Stomach smooth muscle (tissue), 2 donors: ENCODE results near the gene LRRC45.
A peak's percentile ranks its signal among the peaks of the same experiment; 100 is the strongest.

Source experiments
- H3K27ac ChIP-seq: one replicate; pipeline ENCODE4 v1.7.0; 2013; ENCODE audit warnings: mild to moderate bottlenecking, low read length, inconsistent platforms
- H3K27me3 ChIP-seq, 2 donors: one replicate each; pipeline ENCODE4 v1.7.0; 2013; ENCODE audit warnings: low read length in 2 of 2; ENCODE audit not compliant: insufficient read depth in 2 of 2, control insufficient read depth in 1 of 2
- H3K36me3 ChIP-seq, 2 donors: one replicate each; pipeline ENCODE4 v1.7.0; 2013; ENCODE audit warnings: low read length in 2 of 2; ENCODE audit not compliant: control insufficient read depth in 2 of 2, insufficient read depth in 2 of 2
- H3K4me1 ChIP-seq: one replicate; pipeline ENCODE4 v1.7.0; 2013; ENCODE audit warnings: low read length; ENCODE audit not compliant: control insufficient read depth, insufficient read depth
- H3K4me3 ChIP-seq, 2 donors: one replicate each; pipeline ENCODE4 v1.7.0; 2013; ENCODE audit warnings: low read length in 2 of 2
- H3K9ac ChIP-seq, 2 donors: one replicate each; pipeline ENCODE4 v1.7.0; 2013; ENCODE audit warnings: low read length in 2 of 2, mild to moderate bottlenecking in 1 of 2
- H3K9me3 ChIP-seq, 2 donors: one replicate each; pipeline ENCODE4 v1.7.0; 2013; ENCODE audit warnings: low read length in 2 of 2; ENCODE audit not compliant: control insufficient read depth in 2 of 2
- donor health status: healthy.
- donor health status: Pancreatic carcinoma.

The LRRC45 gene

GRCh38 chr17:82016061-82016874, 6.8 kb upstream of the LRRC45 start:
- H3K9me3 ChIP-seq = no peaks in the 10 kb centered on the region
- H3K4me1 ChIP-seq = peaks cover 20% of the 10 kb centered on the region
- H3K36me3 ChIP-seq = peaks cover 3 to 5% of the 10 kb centered on the region in 2 donors
- no peak overlapping the region for H3K9ac ChIP-seq
- H3K27me3 ChIP-seq = no peaks in the 10 kb centered on the region
- no peak overlapping the region for H3K4me3 ChIP-seq
- H3K27ac ChIP-seq = no peak overlapping the region

GRCh38 chr17:82016875-82017459, 6.1 kb upstream of the LRRC45 start:
- no peak overlapping the region for H3K27ac ChIP-seq
- no peaks in the 10 kb centered on the region for H3K9me3 ChIP-seq
- H3K36me3 ChIP-seq = peaks cover 3 to 5% of the 10 kb centered on the region in 2 donors
- H3K9ac ChIP-seq = no peak overlapping the region
- H3K4me3 ChIP-seq = no peak overlapping the region
- H3K27me3 ChIP-seq = no peaks in the 10 kb centered on the region
- H3K4me1 ChIP-seq = peaks cover 27% of the 10 kb centered on the region

GRCh38 chr17:82017612-82018151, 5.4 kb upstream of the LRRC45 start:
- peaks cover 30% of the 10 kb centered on the region for H3K4me1 ChIP-seq
- no peak overlapping the region for H3K27ac ChIP-seq
- no peaks in the 10 kb centered on the region for H3K9me3 ChIP-seq
- peaks cover 3 to 5% of the 10 kb centered on the region in 2 donors for H3K36me3 ChIP-seq
- H3K27me3 ChIP-seq = no peaks in the 10 kb centered on the region
- no peak overlapping the region for H3K4me3 ChIP-seq
- H3K9ac ChIP-seq = no peak overlapping the region

- no peaks in the 10 kb centered on the region for H3K9me3 ChIP-seq
- peaks cover 24% of the 10 kb centered on the region for H3K4me1 ChIP-seq
- H3K9ac ChIP-seq = no peak overlapping the region
- no peak overlapping the region for H3K27ac ChIP-seq
- H3K4me3 ChIP-seq = no peak overlapping the region
- no peaks in the 10 kb centered on the region for H3K27me3 ChIP-seq
- H3K36me3 ChIP-seq = peaks cover 3 to 5% of the 10 kb centered on the region in 2 donors
These were observed 4.7 kb upstream of the LRRC45 start for GRCh38 chr17:82018152-82018988.

GRCh38 chr17:82018989-82019689, 4.0 kb upstream of the LRRC45 start:
- Histone ChIP-seq H3K4me3 (no peak overlapping the region), H3K9me3 (no peaks in the 10 kb centered on the region), H3K4me1 (peaks cover 29% of the 10 kb centered on the region), H3K36me3 (peaks cover 3 to 5% of the 10 kb centered on the region in 2 donors), H3K27ac (no peak overlapping the region), H3K9ac (no peak overlapping the region), H3K27me3 (no peaks in the 10 kb centered on the region)

- H3K9me3 ChIP-seq = no peaks in the 10 kb centered on the region
- H3K4me1 ChIP-seq = peaks cover 35% of the 10 kb centered on the region
- H3K4me3 ChIP-seq = no peak overlapping the region
- H3K36me3 ChIP-seq = peaks cover 3 to 5% of the 10 kb centered on the region in 2 donors
- no peaks in the 10 kb centered on the region for H3K27me3 ChIP-seq
- H3K9ac ChIP-seq = no peak overlapping the region
- H3K27ac ChIP-seq = no peak overlapping the region
These were observed 3.2 kb upstream of the LRRC45 start for GRCh38 chr17:82019690-82020571.

GRCh38 chr17:82020572-82021106, 2.5 kb upstream of the LRRC45 start:
- Histone ChIP-seq H3K4me3 (no peak overlapping the region), H3K36me3 (peaks cover 3 to 5% of the 10 kb centered on the region in 2 donors), H3K27ac (no peak overlapping the region), H3K9me3 (no peaks in the 10 kb centered on the region), H3K4me1 (peaks cover 37% of the 10 kb centered on the region), H3K9ac (no peak overlapping the region), H3K27me3 (no peaks in the 10 kb centered on the region)

GRCh38 chr17:82021107-82021899, 1.8 kb upstream of the LRRC45 start:
- peak overlapping the region; percentile 80 to 83 for H3K9ac ChIP-seq
- no peaks in the 10 kb centered on the region for H3K9me3 ChIP-seq
- H3K36me3 ChIP-seq = peaks cover 3 to 5% of the 10 kb centered on the region in 2 donors
- H3K27ac ChIP-seq = no peak overlapping the region
- peaks cover 37% of the 10 kb centered on the region for H3K4me1 ChIP-seq
- H3K4me3 ChIP-seq = peak overlapping the region; percentile 66 to 85
- H3K27me3 ChIP-seq = no peaks in the 10 kb centered on the region

GRCh38 chr17:82021900-82022309, 1.2 kb upstream of the LRRC45 start:
- Histone ChIP-seq H3K4me3 (peak overlapping the region; percentile 66 to 85), H3K36me3 (peaks cover 3 to 5% of the 10 kb centered on the region in 2 donors), H3K27ac (no peak overlapping the region), H3K4me1 (peaks cover 37% of the 10 kb centered on the region), H3K27me3 (no peaks in the 10 kb centered on the region), H3K9me3 (no peaks in the 10 kb centered on the region), H3K9ac (peak overlapping the region; percentile 80 to 83)
